ENCODE results near the gene THSD4.

Gene THSD4

DNA sequence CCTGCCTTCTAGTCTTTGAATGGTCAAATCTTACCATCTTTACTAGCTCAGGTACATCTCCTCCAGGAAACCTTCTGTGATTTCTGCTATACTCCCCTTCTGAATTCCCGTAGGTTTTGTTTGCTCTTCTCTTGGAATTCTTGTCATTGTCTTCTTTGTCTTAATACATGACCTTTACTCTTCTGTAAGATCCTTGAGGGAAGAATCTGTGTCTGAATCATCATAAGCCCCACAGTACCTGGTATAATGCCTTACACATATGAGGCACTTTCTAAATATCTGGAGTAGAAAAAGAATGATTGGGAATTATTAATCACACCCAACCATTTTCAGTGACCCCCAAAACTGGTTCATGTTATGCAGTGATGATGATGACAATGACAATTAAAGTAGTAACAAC lies 485.0 kb downstream of the THSD4 start:
- TF ChIP-seq, protein P1, sequence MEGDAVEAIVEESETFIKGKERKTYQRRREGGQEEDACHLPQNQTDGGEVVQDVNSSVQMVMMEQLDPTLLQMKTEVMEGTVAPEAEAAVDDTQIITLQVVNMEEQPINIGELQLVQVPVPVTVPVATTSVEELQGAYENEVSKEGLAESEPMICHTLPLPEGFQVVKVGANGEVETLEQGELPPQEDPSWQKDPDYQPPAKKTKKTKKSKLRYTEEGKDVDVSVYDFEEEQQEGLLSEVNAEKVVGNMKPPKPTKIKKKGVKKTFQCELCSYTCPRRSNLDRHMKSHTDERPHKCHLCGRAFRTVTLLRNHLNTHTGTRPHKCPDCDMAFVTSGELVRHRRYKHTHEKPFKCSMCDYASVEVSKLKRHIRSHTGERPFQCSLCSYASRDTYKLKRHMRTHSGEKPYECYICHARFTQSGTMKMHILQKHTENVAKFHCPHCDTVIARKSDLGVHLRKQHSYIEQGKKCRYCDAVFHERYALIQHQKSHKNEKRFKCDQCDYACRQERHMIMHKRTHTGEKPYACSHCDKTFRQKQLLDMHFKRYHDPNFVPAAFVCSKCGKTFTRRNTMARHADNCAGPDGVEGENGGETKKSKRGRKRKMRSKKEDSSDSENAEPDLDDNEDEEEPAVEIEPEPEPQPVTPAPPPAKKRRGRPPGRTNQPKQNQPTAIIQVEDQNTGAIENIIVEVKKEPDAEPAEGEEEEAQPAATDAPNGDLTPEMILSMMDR (IDR thresholded peaks at IDR 0.05), result no peak

DNA sequence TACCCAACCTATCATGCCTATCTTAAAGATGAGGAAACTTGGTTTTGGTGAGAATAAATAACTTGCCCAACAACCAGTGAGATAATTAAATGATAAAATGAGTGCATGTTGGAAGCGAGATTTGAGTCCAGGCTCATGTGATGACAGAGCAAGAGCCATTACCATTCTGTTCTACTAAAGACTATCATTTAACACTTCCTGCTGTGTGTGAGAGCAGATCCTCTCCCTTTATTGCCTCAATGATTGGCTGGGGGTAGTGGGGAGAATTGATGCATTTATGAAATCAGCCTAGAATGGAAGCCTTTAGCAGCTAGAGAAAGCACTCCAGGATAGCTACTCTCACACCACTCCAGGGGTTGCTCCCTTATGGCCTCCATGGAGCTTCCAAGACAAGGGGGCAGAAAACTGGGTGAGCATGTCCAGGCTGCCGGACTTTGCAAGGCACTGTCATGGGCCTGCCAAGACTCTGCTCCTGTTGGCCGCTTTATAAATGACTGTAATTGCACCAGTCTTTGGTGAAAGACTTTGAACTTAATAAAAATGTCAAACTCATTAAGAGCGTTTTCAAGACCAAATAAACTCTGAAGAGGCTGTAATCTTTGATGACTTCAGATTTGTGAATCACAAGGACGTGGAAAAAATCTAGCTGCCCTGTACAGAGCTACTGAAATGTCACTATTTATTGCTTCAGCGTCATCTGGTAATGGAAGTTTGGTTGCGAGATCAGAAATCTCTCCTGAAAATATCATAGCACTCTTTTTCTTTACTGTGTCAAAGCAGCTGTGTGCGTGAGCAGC lies 486.0 kb downstream of the THSD4 start:
- TF ChIP-seq, protein P1 (IDR thresholded peaks at IDR 0.05), result no peak

DNA sequence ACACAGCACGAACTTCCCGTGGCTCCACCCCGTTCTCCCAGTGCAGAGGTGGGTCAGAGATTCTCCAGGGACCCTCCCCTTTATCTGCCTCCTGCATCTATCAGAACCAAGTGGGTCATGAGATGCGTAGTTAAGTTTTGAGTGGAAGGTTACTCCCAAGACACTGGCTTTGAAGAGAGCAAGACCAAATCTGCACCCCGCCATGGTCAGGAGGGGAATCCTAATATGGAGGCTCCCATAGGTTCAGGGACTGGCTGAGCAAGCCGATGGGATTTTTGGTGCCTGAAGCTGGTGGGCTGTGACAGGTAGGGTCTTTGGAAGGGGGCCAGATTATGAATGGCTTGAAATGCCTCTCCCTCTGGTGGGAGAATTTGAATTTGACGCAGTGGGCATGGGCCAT lies 488.1 kb downstream of the THSD4 start:
- TF ChIP-seq, protein P1 (IDR thresholded peaks at IDR 0.05), result no peak

DNA sequence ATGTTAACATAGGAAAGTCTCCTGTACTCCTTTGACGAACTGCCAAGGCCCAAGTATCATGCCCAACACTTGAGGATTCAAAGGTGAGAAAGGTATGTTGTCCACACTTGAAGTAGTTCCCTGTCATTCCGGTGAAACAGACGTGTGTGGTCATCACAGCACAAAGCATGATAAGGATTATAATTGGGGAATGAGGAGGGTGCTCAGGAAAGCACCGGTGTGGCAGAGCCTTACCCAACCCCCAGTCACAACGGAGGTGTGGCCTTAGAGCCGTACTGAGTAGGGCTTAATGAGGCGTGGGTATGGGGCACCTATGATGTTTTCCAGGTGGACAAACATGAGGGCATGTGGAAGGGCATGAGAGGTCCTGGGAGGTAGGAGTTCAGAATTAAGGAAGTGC lies 492.1 kb downstream of the THSD4 start:
- TF ChIP-seq, protein P1 (IDR thresholded peaks at IDR 0.05), result no peak

DNA sequence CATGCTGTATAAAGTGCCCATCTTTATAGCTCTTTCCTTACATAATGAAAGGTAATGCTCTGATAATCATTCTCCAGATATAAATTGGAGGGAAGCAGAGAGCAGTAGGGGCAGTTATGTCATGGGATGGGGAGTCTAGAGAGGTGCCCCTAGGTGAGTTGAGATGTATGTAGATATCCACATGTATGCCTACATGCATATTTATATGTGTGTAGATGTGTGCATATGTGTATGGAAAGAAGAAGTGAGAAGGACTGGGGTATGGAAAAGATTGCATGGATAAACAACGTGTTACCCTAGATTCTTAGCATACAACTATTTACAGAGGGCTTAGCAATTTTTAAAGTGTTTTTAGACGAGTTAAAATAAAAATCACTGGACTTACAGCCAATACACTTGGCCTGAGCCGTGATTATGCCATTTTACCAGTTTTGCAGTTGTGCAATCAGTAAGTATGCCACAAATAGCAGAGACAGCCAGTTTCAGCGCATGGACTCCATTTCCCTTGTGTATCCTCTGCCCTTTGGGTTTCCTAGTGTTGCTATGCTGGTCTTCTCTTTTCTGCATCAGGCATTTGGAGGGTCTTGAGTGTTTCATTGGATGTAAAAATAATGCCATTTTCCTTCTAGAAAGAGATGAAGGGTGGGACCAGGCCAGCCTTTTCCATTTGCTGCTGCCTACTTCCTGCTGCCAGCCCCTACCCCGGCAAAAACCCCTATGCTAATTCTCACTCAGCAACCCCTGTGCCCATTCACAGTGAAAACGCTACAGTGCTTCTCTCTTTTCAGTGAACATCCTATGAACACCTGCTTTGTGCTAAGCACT lies 495.7 kb downstream of the THSD4 start:
- TF ChIP-seq, protein P1 (IDR thresholded peaks at IDR 0.05), result no peak

DNA sequence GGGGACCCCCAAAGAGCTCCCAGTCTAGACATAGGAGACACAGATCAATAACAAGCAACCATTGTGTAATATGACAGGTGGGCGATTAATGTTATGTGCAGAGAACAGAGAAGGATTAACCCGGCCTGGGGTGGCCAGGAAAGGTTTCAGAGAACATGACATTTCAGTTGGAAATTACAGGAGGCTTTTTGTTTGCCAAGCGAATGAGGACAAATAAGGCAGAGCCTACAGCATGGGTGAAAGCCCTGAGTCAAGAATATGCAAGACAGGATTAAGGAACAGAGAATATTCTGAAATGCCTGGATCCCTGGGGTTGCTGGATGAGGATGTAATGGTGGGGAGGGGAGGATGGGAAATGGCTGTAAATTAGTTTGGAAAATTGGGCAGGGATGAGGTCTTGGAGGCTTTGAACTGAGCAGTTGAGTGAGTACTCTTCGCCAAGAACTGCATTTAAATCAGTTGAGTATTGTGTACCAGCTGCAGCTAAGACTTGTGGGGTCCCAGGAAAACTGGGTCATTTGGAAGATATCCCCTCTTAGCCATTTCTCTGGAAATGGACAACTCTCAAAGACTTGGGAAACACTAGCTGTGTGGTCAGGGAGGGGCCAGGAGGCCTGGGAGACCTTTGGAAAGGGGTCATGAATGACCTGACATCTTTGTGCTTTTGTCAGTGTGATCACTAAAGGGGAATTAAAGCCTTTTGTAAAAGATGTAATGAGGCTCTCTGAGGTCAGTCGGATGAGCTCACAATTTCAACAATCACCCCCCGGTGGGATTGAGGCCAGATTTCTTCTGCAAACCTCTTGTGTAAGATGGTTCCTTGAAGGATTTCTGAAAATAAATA lies 496.5 kb downstream of the THSD4 start:
- TF ChIP-seq, protein P1 (IDR thresholded peaks at IDR 0.05), result no peak

DNA sequence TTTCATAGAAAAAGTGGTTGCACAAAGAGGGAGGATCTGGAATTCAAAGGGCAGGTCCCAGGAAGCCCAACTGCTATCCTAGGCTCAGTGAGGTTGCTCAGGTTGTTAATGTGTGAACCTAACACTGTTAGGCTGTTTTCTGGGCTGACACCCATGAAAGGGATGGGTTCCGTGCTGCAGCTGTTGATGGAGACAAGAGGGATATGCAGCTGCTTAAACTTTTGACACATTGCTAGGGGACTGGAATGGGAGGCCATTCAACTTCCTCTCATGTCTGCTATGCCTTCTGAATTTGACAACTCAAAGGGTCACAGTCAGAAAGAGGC lies 497.1 kb downstream of the THSD4 start:
- TF ChIP-seq, protein P1 (IDR thresholded peaks at IDR 0.05), result no peak

All from LNCAP (cell line).